Sigmoid colon (tissue), 7 donors: ENCODE results near the gene C19orf38. TPM values are rescaled to one million over a fixed set of nuclear protein-coding genes. Genes with fewer than 3 reads are reported as not detected.
"Not testable (repeated sequence)": the region's sequence is repeated elsewhere in the genome, so short reads cannot be mapped to it uniquely, and the experiment has no call there.

Experiments
- DNase-seq: peaks from one replicate; pipeline ENCODE4 v3.0.0-alpha.2; 2019
- H3K27ac ChIP-seq, 4 donors: fragments of 200-600 bp; sonication (generic); one replicate each; pipeline ENCODE4 v1.5.1; 2016 to 2019; ENCODE audit warnings: mild to moderate bottlenecking in 1 of 4
- H3K27me3 ChIP-seq, 3 donors: fragments of 200-600 bp; sonication (generic); one replicate each; pipeline ENCODE4 v1.5.1; 2019; ENCODE audit warnings: mild to moderate bottlenecking in 1 of 3
- H3K36me3 ChIP-seq, 4 donors: fragments of 200-600 bp; sonication (generic); one replicate each; pipeline ENCODE4 v1.5.1; 2016 to 2019
- H3K4me1 ChIP-seq, 4 donors: fragments of 200-600 bp; sonication (generic); one replicate each; pipeline ENCODE4 v1.5.1; 2017 to 2019
- H3K4me3 ChIP-seq, 4 donors: fragments of 200-600 bp; sonication (generic); one replicate each; pipeline ENCODE4 v1.5.1; 2017 to 2019; ENCODE audit warnings: mild to moderate bottlenecking in 2 of 4, moderate library complexity in 1 of 4
- H3K9me3 ChIP-seq, 4 donors: fragments of 200-600 bp in 3 of 4; sonication (generic) in 3 of 4; one replicate each; pipeline versions ENCODE4 v1.5.1 to v1.6.1; 2013 to 2019
- CTCF ChIP-seq, 4 experiments: fragments of 450-650 bp in 3 of 4; fragments of 200-600 bp in 1 of 4; IDR thresholded peaks; one replicate each; pipeline ENCODE4 v1.5.1; 2016 to 2019; ENCODE audit warnings: antibody characterized with exemption in 4 of 4, mild to moderate bottlenecking in 3 of 4, moderate library complexity in 2 of 4
- EP300 ChIP-seq, 4 donors: sonication (generic); formaldehyde crosslinking; IDR thresholded peaks; one replicate each; pipeline ENCODE4 v1.6.1; 2017; ENCODE audit warnings: antibody characterized with exemption in 4 of 4
- POLR2A ChIP-seq, 2 donors: fragments of 450-650 bp; IDR thresholded peaks; one replicate each; pipeline ENCODE4 v1.6.1; 2016; ENCODE audit warnings: antibody characterized with exemption in 2 of 2, mild to moderate bottlenecking in 2 of 2, moderate library complexity in 2 of 2
- POLR2AphosphoS5 ChIP-seq, 4 donors: sonication (generic); formaldehyde crosslinking; IDR thresholded peaks; one replicate each; pipeline ENCODE4 v1.6.1; 2017; ENCODE audit warnings: antibody characterized with exemption in 4 of 4
- WGBS, 2 donors: extraction: QIAGEN DNeasy Blood & Tissue Kit; methylation state at CpG; one replicate each; pipeline ENCODE4 v1.1.7; 2013; 5-methylcytosine and 5-hydroxymethylcytosine counted together
- intact Hi-C: fragments of 100-400 bp; cut with DNase I; formaldehyde crosslinking; loops from one replicate; pipeline ENCODE4 v1.15.1; 2023
- polyA plus RNA-seq, 3 donors: library from polyadenylated mRNA; stranded (reverse); fragments of 200-250 nt; gene quantifications; one replicate each; pipeline ENCODE4 v1.2.3, GENCODE V29; 2013
- total RNA-seq, 4 donors: library from RNA; depleted of rRNA; stranded (reverse); fragments of >200 nt; gene quantifications; one replicate each; pipeline ENCODE4 v1.1.0, GENCODE V29; 2016
- donor health status: healthy with polysubstance abuse.
- donor health status: Bipolar disorder and iron deficiency.
- donor health status: healthy.

C19orf38 gene
- total and polyA plus RNA-seq, 7 donors = 0.92 to 3.3 (median 1.6) TPM; not detected in 1

- no peaks in the 10 kb centered on the region for H3K9me3 ChIP-seq
- H3K27me3 ChIP-seq = no peaks in the 10 kb centered on the region
- H3K4me1 ChIP-seq = peaks cover 0 to 13% (median 8%) of the 10 kb centered on the region in 4 donors
- TF ChIP-seq POLR2AphosphoS5 (IDR thresholded peaks at IDR 0.05) = no peak
- no peak for TF ChIP-seq CTCF (IDR thresholded peaks at IDR 0.05)
- no peak for TF ChIP-seq EP300 (IDR thresholded peaks at IDR 0.05)
- no peak for TF ChIP-seq POLR2A (IDR thresholded peaks at IDR 0.05)
- no peaks in the 10 kb centered on the region for H3K36me3 ChIP-seq
- intact Hi-C loops = no loop called here
- 93% methylated on average over 10 of the region's 10 CpGs for WGBS, 2 donors
- DNase-seq = no peak
- H3K27ac ChIP-seq = no peak overlapping the region
- H3K4me3 ChIP-seq = no peak overlapping the region
These were observed 18.3 kb downstream of the C19orf38 start for GRCh38 chr19:10866495-10866894.

DNA sequence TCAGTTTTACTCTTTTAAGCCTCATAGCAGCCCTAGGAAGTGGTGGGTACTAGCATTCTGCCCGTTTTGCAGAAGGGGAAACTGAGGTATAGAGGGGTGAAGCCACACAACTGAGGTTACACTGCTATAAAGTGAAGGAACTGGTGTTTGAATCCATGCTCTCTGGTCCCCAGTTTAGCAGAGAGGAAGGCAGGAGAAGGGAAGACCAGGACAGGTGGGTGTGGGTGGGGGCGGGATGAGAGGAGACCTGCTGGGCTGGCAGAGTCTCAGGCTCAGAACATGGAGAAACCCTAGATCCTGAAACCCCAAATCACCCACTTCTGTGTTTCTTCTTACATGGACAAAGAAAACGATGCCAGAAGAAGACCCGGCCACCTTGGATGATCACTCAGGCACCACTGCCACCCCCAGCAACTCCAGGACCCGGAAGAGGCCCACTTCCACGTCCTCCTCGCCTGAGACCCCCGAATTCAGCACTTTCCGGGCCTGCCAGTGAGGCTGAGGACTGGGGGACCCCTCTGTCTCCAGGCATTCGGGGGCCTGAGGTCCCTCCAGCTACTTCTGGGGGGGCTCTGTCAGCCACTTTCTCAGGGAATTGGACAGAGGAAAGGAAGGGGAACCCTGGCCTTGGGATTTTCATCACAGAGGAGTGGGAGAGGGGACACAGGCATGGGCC is 20.8 kb downstream of the C19orf38 start:
- intact Hi-C loops = no loop called here
- H3K27me3 ChIP-seq = no peaks in the 10 kb centered on the region
- H3K4me1 ChIP-seq = peaks cover 0 to 26% (median 19%) of the 10 kb centered on the region in 4 donors
- no peak overlapping the region for H3K27ac ChIP-seq
- no peak for DNase-seq
- 89 to 93% methylated on average over 10 of the region's 10 CpGs for WGBS, 2 donors
- no peaks in the 10 kb centered on the region for H3K36me3 ChIP-seq
- TF ChIP-seq CTCF (IDR thresholded peaks at IDR 0.05) (no peak), POLR2A (IDR thresholded peaks at IDR 0.05) (no peak), EP300 (IDR thresholded peaks at IDR 0.05) (no peak), POLR2AphosphoS5 (IDR thresholded peaks at IDR 0.05) (no peak)
- no peak overlapping the region for H3K4me3 ChIP-seq
- H3K9me3 ChIP-seq = no peaks in the 10 kb centered on the region

DNA sequence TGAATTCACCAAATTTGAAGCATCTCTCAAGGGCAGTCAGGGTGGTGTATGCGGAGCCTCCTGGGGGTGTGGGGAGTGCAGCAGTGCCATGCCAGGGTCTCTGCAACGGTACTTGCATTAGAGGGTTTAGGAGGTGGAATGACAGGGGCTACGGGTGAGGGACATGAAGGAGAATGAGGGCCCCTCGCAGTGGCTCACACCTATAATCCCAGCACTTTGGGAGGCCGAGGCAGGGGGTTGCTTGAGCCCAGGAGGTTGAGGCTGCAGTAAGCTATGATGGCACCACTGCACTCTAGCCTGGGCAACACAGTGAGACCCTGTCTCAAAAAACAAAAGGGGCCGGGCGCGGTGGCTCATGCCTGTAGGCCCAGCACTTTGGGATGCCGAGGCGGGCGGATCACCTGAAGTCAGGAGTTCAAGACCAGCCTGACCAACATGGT is 21.7 kb downstream of the C19orf38 start:
- not testable (repeated sequence) for H3K27me3 ChIP-seq, H3K36me3 ChIP-seq, DNase-seq, H3K9me3 ChIP-seq
- intact Hi-C loops = loop anchor here (2.0 kb wide), 1 partner anchor 33 kb away; the partner anchor contains the start of gene TMED1
- peak overlapping the region in 1 of 4 donors; percentile 54 for H3K4me3 ChIP-seq
- 93 to 96% methylated on average over 11 of the region's 11 CpGs for WGBS, 2 donors
- peaks cover 0 to 32% (median 19%) of the 10 kb centered on the region in 4 donors for H3K4me1 ChIP-seq
- peak overlapping the region in 2 of 4 donors; percentile 84 to 85 for H3K27ac ChIP-seq

DNA sequence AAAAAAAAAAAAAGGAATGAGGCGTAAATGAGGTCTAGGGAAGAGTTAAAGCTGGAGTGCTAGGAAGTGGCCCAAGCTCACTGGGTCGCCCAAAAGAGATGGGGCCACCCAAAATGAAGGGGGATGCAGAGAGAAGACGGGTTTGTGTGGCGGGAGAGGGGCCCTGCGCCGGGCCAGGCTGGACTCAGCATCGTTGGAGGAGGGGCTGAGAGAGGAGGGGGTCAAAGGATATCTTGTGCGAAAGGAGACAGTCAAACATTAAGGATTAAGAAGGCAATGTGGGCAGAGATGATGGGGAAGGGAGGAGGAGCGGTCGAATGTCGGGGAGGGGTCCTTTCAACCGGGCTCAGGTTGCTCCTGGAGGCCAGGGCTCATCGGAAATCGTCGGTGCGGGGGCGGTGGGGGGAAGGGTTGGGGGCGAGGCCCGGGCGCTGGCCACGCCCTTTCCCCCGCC is 22.3 kb downstream of the C19orf38 start:
- Histone ChIP-seq H3K4me3 (peak overlapping the region; percentile 35 to 54 (median 47)), H3K36me3 (no peaks in the 10 kb centered on the region), H3K4me1 (peaks cover 0 to 38% (median 23%) of the 10 kb centered on the region in 4 donors), H3K27me3 (no peaks in the 10 kb centered on the region), H3K27ac (peak overlapping the region; percentile 80 to 85 (median 83)), H3K9me3 (no peaks in the 10 kb centered on the region)
- no peak for DNase-seq
- TF ChIP-seq EP300 (IDR thresholded peaks at IDR 0.05) (no peak), POLR2AphosphoS5 (IDR thresholded peaks at IDR 0.05) (no peak), CTCF (IDR thresholded peaks at IDR 0.05) (no peak), POLR2A (IDR thresholded peaks at IDR 0.05) (no peak)
- intact Hi-C loops = loop anchor here (2.0 kb wide), 1 partner anchor 34 kb away; the partner anchor contains the start of gene TMED1
- 2 to 4% methylated on average over 22 of the region's 22 CpGs for WGBS, 2 donors

- Histone ChIP-seq H3K36me3 (no peaks in the 10 kb centered on the region), H3K9me3 (no peaks in the 10 kb centered on the region), H3K4me3 (peak within 1 kb of the TSS; percentile 70 to 98 (median 96)), H3K27ac (peak within 1 kb of the TSS; percentile 80 to 96 (median 91)), H3K27me3 (no peaks in the 10 kb centered on the region), H3K4me1 (peaks cover 0 to 43% (median 29%) of the 10 kb centered on the region in 4 donors)
- DNase-seq = peak; percentile 100
- peak in 1 of 4 experiments; percentile 41 for TF ChIP-seq CTCF (IDR thresholded peaks at IDR 0.05)
- TF ChIP-seq POLR2AphosphoS5 (IDR thresholded peaks at IDR 0.05) = peak in 1 of 4 donors; percentile 13
- TF ChIP-seq POLR2A (IDR thresholded peaks at IDR 0.05) = no peak
- no peak for TF ChIP-seq EP300 (IDR thresholded peaks at IDR 0.05)
- intact Hi-C loops = loop anchor here (2.0 kb wide), 1 partner anchor 34 kb away; the partner anchor contains the start of gene TMED1
- WGBS, 2 donors = 0 to 1% methylated on average over 99 of the region's 99 CpGs
These were observed 22.9 kb downstream of the C19orf38 start, which contains the start of gene CARM1 for GRCh38 chr19:10870955-10871603. CARM1 (plus strand) TSS chr19:10871553; CDS start chr19:10871703, 150 bp downstream.
